Activated T-cell treated with anti-CD3 and anti-CD28 coated beads for 48 hours (primary cell): ENCODE measurements around the gene PTPRCAP.

ENCODE experiments used
- DNase-seq: peaks from one replicate; pipeline ENCODE4 v3.0.0-alpha.2; 2020; ENCODE audit warnings: low read depth

The PTPRCAP gene

DNA sequence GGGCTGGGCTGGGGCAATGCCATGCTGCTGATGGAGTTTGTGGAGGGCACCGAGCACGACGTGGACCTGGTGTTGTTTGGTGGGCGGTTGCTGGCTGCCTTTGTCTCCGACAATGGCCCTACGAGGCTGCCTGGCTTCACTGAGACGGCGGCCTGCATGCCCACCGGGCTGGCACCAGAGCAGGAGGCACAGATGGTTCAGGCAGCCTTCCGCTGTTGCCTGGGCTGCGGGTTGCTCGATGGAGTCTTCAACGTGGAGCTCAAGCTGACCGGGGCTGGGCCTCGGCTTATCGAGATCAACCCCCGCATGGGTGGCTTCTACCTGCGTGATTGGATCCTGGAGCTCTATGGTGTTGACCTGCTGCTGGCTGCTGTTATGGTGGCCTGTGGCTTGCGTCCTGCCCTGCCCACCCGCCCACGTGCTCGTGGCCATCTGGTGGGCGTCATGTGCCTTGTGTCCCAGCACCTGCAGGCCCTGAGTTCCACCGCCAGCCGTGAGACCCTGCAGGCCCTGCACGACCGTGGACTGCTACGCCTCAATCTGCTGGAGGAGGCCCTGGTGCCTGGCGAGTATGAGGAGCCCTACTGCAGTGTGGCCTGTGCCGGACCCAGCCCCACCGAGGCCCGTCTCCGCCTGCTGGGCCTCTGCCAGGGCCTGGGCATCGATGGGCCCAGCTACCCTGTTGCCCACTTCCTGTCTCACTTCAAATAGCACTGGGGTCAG lies 13.4 kb downstream of the PTPRCAP start:
- no peak for DNase-seq

DNA sequence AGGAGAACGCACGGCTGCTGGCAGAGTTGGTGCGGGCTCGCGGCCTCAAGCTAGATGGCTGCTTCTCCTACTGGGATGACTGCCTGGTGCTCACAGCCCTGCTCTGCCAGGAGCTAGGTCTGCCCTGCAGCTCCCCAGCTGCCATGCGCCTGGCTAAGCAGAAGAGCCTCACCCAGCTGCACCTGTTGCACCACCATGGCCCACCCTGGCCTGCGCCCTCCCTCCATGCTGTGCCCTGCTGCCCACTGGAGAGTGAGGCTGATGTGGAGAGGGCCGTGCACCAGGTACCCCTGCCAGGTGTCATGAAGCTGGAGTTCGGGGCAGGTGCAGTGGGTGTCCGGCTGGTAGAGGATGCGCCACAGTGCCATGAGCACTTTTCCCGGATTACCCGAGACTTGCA lies 14.0 kb downstream of the PTPRCAP start:
- no peak for DNase-seq

GRCh38 chr11:67422891-67423290 lies 14.6 kb downstream of the PTPRCAP start:
- DNase-seq: no peak

- DNase-seq: no peak
Measured at GRCh38 chr11:67421430-67422031, 16.0 kb downstream of the PTPRCAP start.

- peak; percentile 99 for DNase-seq
Measured at GRCh38 chr11:67420646-67421429, 16.6 kb downstream of the PTPRCAP start.

GRCh38 chr11:67420147-67420645 lies 17.3 kb downstream of the PTPRCAP start:
- no peak for DNase-seq

GRCh38 chr11:67419325-67420049 lies 18.0 kb downstream of the PTPRCAP start:
- DNase-seq: no peak

- no peak for DNase-seq
Measured at GRCh38 chr11:67418476-67419281, 18.8 kb downstream of the PTPRCAP start.

- no peak for DNase-seq
Measured at GRCh38 chr11:67417425-67417824, 20.1 kb downstream of the PTPRCAP start.

- DNase-seq: no peak
Measured at GRCh38 chr11:67416416-67417335, 20.8 kb downstream of the PTPRCAP start.

- DNase-seq: no peak
Measured at GRCh38 chr11:67415501-67416304, 21.8 kb downstream of the PTPRCAP start, which contains the start of gene CARNS1. Gene CARNS1, plus strand, starts transcription at chr11:67415678. Its CDS starts 522 bp downstream, at chr11:67416200.

DNA sequence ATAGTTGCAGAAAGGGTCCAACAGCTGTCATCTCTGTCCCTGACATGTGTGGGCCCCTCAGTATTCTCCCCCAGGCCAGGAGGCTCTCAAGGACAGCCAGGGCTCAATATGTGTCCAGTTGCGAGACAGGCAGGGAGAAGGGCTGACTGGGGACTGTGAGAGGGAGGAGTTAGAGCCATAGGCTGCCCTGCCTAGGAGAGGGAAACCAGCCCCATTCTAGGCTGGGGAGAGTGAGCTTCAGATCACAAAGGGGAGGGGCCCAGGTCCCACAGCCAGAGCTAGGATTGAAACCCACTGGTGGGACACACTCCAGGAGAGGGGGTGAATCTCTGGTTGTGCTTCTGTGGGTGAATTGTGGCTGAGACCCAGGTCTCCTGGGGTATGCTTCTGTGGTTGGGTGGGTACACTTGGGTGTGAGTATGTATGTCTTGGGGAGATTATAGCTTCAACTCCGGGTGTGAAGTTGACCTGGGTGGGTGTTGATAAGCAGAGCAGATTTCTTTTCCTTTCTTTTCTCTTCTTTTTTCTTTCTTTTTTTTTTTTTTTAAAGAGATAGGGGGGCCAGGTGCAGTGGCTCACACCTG lies 24.1 kb downstream of the PTPRCAP start:
- DNase-seq: no peak

GRCh38 chr11:67412495-67413179 lies 24.8 kb downstream of the PTPRCAP start:
- DNase-seq: no peak

GRCh38 chr11:67411785-67412152 lies 25.7 kb downstream of the PTPRCAP start:
- no peak for DNase-seq

DNA sequence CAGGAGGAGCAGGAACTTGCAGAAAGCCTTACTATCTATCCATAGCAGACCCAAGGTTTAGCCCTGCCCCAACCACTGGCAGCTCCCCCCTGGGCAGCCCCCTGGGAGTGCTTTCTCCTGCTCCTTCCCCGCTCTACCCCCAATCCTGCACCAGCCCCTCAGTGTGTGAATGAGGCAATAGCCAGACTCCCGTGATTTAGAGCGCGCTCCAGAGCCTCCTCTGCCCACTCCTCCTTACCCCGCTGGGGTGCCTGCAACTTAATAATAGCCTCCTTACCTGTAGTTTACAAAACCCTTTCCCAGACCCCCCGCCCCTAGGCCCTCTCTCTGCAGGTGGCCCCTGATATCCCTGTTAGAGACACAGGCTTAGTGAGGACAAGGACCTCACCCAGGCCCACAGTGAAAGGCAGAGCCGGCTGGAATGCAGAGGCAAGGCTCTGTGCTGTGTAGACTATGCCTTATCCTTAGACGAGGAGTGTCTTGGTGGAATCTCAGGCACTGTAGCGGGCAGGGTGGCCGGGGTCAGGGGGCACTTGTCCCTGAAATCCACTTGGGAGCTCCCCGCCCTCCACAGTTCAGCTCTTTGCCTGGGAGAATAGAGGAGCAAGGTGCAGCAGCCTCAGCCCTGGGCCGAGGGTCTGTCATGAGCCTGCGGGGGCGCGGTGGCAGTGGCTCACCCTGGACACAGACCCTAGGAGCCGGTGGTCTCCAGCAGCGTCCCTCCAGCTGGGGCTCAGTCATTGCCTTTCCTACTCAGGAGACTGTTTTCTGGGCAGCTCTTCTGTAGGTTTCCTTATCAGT lies 26.3 kb downstream of the PTPRCAP start:
- no peak for DNase-seq

DNA sequence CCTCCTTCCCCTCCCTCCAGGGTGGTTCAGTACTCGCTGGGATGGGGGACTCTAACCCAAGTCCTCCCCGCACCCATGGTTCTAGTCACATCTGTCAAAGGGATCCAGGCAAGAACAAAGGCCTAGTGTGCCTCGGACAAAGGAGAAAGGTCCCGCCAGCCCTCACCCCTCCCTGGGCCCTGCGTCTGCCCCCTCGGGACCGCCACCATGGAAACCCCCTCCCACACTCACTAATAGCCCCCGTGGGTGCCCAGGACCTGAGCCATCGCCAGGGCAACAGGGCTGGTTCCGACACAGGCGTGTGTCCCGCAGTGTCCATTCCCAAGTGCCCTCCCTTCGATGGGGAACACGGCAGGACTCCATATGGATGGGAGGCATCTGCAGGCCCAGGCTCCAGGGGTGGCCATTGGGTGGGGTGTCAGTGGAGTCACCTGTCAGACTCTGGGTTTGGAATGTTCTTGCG lies 27.1 kb downstream of the PTPRCAP start:
- DNase-seq: no peak

DNA sequence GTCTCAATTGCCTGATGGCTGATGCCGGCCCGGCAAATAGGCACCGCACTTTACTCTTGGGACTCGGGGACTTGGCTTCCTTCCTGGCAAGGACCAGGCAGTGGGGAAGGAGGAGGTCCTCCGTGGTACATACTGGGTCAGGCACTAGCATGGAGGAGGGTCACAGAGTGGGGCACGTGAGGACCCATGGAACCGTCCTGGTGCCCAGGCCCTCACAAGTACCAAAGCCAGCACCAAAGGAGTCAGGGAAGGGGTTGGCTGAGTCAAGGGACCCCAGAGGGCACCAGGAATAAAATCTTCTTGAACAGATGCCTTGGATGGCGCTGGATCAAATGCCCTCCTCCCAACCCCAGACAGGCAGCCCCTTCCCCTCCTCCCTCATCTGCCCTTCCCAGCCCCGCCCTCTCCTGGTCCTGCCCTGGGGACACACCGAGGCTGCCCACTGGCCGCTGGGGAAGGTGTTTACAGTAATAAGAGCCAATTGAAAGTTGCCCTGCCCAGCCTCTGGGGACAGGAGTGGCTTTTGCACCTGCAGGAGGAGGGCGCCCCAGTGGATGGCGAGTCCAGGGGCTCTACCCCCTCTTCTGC lies 27.6 kb downstream of the PTPRCAP start:
- DNase-seq: no peak
